Measurements from ENCODE around the gene PAFAH2. TPM values are rescaled to one million over a fixed set of nuclear protein-coding genes. Genes with fewer than 3 reads are reported as not detected.

Gene PAFAH2
- total and polyA plus RNA-seq, 2 of the 8 experiments (the other 6 are each of a cell fraction or from before 2014, with no cell fraction given): 7.7 to 9.3 TPM

- TF ChIP-seq CHD7 (IDR thresholded peaks at IDR 0.05; ENCODE audit: insufficient replicate concordance, low read length) (no peak), SP2 (IDR thresholded peaks at IDR 0.05; ENCODE audit: low read length) (no peak), CTCF (IDR thresholded peaks at IDR 0.05; ENCODE audit: control extremely low read depth in 1 of 3, insufficient read depth in 1 of 3, low read depth in 1 of 3, low read length in 3 of 3) (no peak), BACH1 (IDR thresholded peaks at IDR 0.05; ENCODE audit: low read length) (no peak), KDM5A (IDR thresholded peaks at IDR 0.05; ENCODE audit: low read length) (no peak), POLR2AphosphoS5 (IDR thresholded peaks at IDR 0.05; ENCODE audit: low read depth, low read length) (no peak), CEBPB (IDR thresholded peaks at IDR 0.05; ENCODE audit: low read depth, low read length) (no peak), CHD2 (IDR thresholded peaks at IDR 0.05; ENCODE audit: low read length) (no peak), BRCA1 (IDR thresholded peaks at IDR 0.05; ENCODE audit: low read depth, low read length) (no peak), SP1 (IDR thresholded peaks at IDR 0.05; ENCODE audit: low read depth, low read length) (no peak)
These were observed 44.9 kb downstream of the PAFAH2 start (continued) for GRCh38 chr1:25952841-25953401.

Measured in H1 (cell line).